ENCODE measurements around the gene TNFRSF1A. TPM values are rescaled to one million over a fixed set of nuclear protein-coding genes. Genes with fewer than 3 reads are reported as not detected.
"Not testable (repeated sequence)": the region's sequence is repeated elsewhere in the genome, so short reads cannot be mapped to it uniquely, and the experiment has no call there.

TNFRSF1A gene
- total RNA-seq, 1 experiment from 2014 or later, result 95.1 TPM

DNA sequence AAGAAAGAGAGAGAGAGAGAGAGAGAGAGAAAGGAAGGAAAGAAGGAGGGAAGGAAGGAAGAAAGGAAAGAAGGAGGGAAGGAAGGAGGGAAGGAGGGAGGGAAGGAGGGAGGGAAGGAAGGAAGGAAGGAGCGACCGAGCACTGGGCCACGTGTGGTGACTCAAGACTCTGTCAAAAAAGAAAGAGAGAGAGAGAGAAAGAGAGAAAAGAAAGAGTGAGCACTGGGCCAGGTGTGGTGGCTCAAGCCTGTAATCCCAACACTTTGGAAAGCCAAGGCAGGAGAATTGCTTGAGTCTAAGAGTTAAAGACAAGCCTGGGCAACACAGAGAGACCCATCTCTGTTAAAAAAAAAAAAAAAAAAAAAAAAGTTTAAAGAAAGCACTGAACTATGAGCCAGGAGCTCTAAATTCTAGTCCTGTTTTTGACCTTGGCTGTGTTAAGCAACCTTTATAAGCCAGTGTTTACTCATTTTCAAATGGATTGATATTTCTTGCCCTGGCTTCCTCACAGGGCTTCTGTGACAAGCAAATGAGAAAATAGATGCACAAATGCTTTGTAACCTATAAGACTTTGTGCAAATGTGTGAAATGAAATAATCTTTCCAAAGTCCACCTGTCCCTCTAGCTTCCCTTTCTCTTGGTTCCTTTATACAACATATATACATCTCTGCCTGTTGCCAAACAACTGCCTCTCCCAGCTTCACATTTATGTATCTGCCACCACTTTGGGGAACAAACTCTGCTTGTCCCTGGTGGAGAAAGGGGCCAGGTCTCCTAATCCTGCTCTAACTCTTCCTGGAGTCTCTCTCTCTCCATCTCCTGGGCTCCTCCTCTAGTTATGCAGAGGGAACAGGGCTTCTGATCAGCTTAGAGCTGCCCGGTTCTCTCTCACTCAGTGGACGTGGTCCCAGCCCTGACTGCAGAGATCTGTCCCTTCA is 47.5 kb downstream of the TNFRSF1A start:
- intact Hi-C loops (cut with micrococcal nuclease), result loop anchor here (5.0 kb wide), 1 partner anchor 43 kb away; no protein-coding TSS in a partner anchor
- H3K4me3 ChIP-seq (ENCODE audit: low read length), result no peak overlapping the region
- H4K20me1 ChIP-seq (ENCODE audit: low read length), result no peaks in the 10 kb centered on the region
- H3K27me3 ChIP-seq (ENCODE audit: low read length), result no peaks in the 10 kb centered on the region
- peak overlapping the region; percentile 45 for H3K4me2 ChIP-seq (ENCODE audit: low read length)
- H2AFZ ChIP-seq (ENCODE audit: low read length), result no peak overlapping the region
- DNase-seq (no peak), ATAC-seq (no peak; the same call in none of the 2 replicates)
- CTCF ChIA-PET, result interaction anchor here (0.6 to 0.7 kb wide), 2 partner anchors 7 to 246 kb away, joined by 3 to 7 read pairs; no protein-coding TSS in a partner anchor
- no peaks in the 10 kb centered on the region for H3K9me3 ChIP-seq (ENCODE audit: low read length)
- peaks cover 47% of the 10 kb centered on the region for H3K4me1 ChIP-seq (ENCODE audit: insufficient read depth, low read length)
- no peaks in the 10 kb centered on the region for H3F3A ChIP-seq (ENCODE audit: low read length, unreplicated experiment)
- H3K9ac ChIP-seq (ENCODE audit: low read length), result peak overlapping the region; percentile 74
- H3K36me3 ChIP-seq (ENCODE audit: low read depth, low read length), result no peaks in the 10 kb centered on the region
- H3K79me2 ChIP-seq (ENCODE audit: low read length), result no peaks in the 10 kb centered on the region
- no peaks in the 10 kb centered on the region for H3K9me2 ChIP-seq (replicated peaks; ENCODE audit: low read length)
- TSS peak; percentile 93 for BruUV-seq (replicated peaks)
- TF ChIP-seq EZH2 (IDR thresholded peaks at IDR 0.05; ENCODE audit: low read length, unreplicated experiment) (no peak), EZH2phosphoT487 (IDR thresholded peaks at IDR 0.05; ENCODE audit: borderline replicate concordance, low read length) (no peak)
- TF ChIP-seq, protein P1, sequence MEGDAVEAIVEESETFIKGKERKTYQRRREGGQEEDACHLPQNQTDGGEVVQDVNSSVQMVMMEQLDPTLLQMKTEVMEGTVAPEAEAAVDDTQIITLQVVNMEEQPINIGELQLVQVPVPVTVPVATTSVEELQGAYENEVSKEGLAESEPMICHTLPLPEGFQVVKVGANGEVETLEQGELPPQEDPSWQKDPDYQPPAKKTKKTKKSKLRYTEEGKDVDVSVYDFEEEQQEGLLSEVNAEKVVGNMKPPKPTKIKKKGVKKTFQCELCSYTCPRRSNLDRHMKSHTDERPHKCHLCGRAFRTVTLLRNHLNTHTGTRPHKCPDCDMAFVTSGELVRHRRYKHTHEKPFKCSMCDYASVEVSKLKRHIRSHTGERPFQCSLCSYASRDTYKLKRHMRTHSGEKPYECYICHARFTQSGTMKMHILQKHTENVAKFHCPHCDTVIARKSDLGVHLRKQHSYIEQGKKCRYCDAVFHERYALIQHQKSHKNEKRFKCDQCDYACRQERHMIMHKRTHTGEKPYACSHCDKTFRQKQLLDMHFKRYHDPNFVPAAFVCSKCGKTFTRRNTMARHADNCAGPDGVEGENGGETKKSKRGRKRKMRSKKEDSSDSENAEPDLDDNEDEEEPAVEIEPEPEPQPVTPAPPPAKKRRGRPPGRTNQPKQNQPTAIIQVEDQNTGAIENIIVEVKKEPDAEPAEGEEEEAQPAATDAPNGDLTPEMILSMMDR (conservative IDR thresholded peaks at IDR 0.05; ENCODE audit: low read depth, low read length), result no peak
- POLR2A ChIA-PET (ENCODE audit: unreplicated experiment), result interaction anchor here (0.6 to 1.0 kb wide), 5 partner anchors 8 to 346 kb away, joined by 3 to 13 read pairs (median 3); no protein-coding TSS in a partner anchor
- H3K27ac ChIP-seq (ENCODE audit: low read length), result peak overlapping the region; percentile 90

DNA sequence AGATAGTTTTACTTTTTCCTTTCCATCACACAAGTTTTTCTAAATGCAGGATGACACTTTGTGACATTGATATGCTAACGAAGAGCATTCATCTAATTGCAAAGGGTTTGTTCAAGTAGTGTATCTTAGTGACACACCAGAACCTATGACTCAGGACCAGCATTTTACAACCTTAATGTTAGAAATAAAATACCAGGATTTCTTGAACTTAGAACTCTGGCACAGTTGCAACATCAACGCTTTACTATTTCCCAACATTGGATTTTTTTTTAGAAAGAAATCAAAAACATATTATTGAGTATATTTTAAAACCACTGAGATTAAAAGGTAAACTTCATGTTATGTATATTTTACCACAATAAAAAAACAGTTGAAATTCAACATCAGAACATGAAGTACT is 49.3 kb downstream of the TNFRSF1A start:
- H3F3A ChIP-seq (ENCODE audit: low read length, unreplicated experiment), result no peaks in the 10 kb centered on the region
- DNase-seq (peak; percentile 58), ATAC-seq (peak; percentile 26)
- H3K27me3 ChIP-seq (ENCODE audit: low read length), result no peaks in the 10 kb centered on the region
- TF ChIP-seq EZH2phosphoT487 (IDR thresholded peaks at IDR 0.05; ENCODE audit: borderline replicate concordance, low read length), result no peak
- TF ChIP-seq, protein P1 (conservative IDR thresholded peaks at IDR 0.05; ENCODE audit: low read depth, low read length), result no peak
- no peak for TF ChIP-seq EZH2 (IDR thresholded peaks at IDR 0.05; ENCODE audit: low read length, unreplicated experiment)
- no peaks in the 10 kb centered on the region for H4K20me1 ChIP-seq (ENCODE audit: low read length)
- H3K4me3 ChIP-seq (ENCODE audit: low read length), result no peak overlapping the region
- intact Hi-C loops (cut with micrococcal nuclease), result no loop called here
- no TSS peak for BruUV-seq (replicated peaks)
- H3K9ac ChIP-seq (ENCODE audit: low read length), result no peak overlapping the region; the same call in 1 of the 2 replicates
- peak overlapping the region; percentile 69 for H3K27ac ChIP-seq (ENCODE audit: low read length)
- H2AFZ ChIP-seq (ENCODE audit: low read length), result no peak overlapping the region
- ChIA-PET POLR2A (ENCODE audit: unreplicated experiment) (interaction anchor here (0.6 kb wide), 1 partner anchor 7 kb away, joined by 3 read pairs; no protein-coding TSS in a partner anchor), CTCF (interaction anchor here (1.0 kb wide), 1 partner anchor 30 kb away, joined by 3 read pairs; no protein-coding TSS in a partner anchor)
- H3K4me1 ChIP-seq (ENCODE audit: insufficient read depth, low read length), result peaks cover 49% of the 10 kb centered on the region
- H3K4me2 ChIP-seq (ENCODE audit: low read length), result no peak overlapping the region
- no peaks in the 10 kb centered on the region for H3K9me3 ChIP-seq (ENCODE audit: low read length)
- no peaks in the 10 kb centered on the region for H3K9me2 ChIP-seq (replicated peaks; ENCODE audit: low read length)
- H3K36me3 ChIP-seq (ENCODE audit: low read depth, low read length), result no peaks in the 10 kb centered on the region
- H3K79me2 ChIP-seq (ENCODE audit: low read length), result no peaks in the 10 kb centered on the region

DNA sequence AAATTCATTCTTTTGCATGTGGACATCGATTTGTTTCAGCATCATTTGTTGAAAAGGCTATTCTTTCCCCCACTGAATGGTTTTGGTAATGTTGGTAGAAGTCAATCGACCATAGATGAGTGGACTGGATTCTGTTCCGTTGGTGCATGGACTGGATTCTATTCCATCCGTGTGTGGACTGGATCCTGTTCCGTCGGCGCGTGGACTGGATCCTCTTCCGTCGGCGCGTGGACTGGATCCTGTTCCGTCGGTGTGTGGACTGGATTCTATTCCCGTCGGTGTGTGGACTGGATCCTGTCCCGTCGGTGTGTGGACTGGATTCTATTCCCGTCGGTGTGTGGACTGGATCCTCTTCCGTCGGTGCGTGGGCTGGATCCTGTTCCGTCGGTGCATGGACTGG is 52.0 kb downstream of the TNFRSF1A start:
- H3K36me3 ChIP-seq (ENCODE audit: low read depth, low read length); H3K79me2 ChIP-seq (ENCODE audit: low read length); H3K4me3 ChIP-seq (ENCODE audit: low read length); CTCF ChIA-PET; H3K9me2 ChIP-seq (replicated peaks; ENCODE audit: low read length); H3K9ac ChIP-seq (ENCODE audit: low read length); H3K27me3 ChIP-seq (ENCODE audit: low read length); H2AFZ ChIP-seq (ENCODE audit: low read length); H4K20me1 ChIP-seq (ENCODE audit: low read length); H3K9me3 ChIP-seq (ENCODE audit: low read length); H3K4me2 ChIP-seq (ENCODE audit: low read length); H3K27ac ChIP-seq (ENCODE audit: low read length); H3F3A ChIP-seq (ENCODE audit: low read length, unreplicated experiment); DNase-seq; POLR2A ChIA-PET (ENCODE audit: unreplicated experiment); ATAC-seq; BruUV-seq (replicated peaks): not testable (repeated sequence)
- intact Hi-C loops (cut with micrococcal nuclease), result loop anchor here (5.0 kb wide), 2 partner anchors 32 to 303 kb away; no protein-coding TSS in a partner anchor
- peaks cover 50% of the 10 kb centered on the region for H3K4me1 ChIP-seq (ENCODE audit: insufficient read depth, low read length)

DNA sequence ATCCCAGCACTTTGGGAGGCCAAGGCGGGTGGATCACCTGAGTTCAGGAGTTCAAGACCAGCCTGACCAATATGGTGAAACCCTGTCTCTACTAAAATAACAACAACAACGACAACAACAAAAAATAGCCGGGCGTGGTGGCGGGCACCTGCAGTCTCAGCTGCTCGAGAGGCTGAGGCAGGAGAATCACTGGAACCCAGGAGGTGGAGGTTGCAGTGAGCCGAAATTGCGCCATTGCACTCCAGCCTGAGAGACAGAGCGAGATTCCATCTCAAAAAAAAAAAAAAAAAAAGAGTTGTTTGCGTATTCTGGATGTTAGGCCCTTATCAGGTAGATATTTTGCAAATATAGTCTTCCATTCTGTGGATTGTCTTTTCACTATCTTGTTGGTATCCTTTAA is 52.8 kb downstream of the TNFRSF1A start:
- BruUV-seq (replicated peaks); H3F3A ChIP-seq (ENCODE audit: low read length, unreplicated experiment): not testable (repeated sequence)
- intact Hi-C loops (cut with micrococcal nuclease), result loop anchor here (5.0 kb wide), 2 partner anchors 33 to 302 kb away; no protein-coding TSS in a partner anchor

More for the DNA sequence above, 52.8 kb downstream of the TNFRSF1A start:
- H3K4me2 ChIP-seq (ENCODE audit: low read length); H3K27ac ChIP-seq (ENCODE audit: low read length); H3K79me2 ChIP-seq (ENCODE audit: low read length); H4K20me1 ChIP-seq (ENCODE audit: low read length); H3K27me3 ChIP-seq (ENCODE audit: low read length); POLR2A ChIA-PET (ENCODE audit: unreplicated experiment); H2AFZ ChIP-seq (ENCODE audit: low read length); DNase-seq; H3K36me3 ChIP-seq (ENCODE audit: low read depth, low read length); H3K4me3 ChIP-seq (ENCODE audit: low read length); ATAC-seq; H3K9me3 ChIP-seq (ENCODE audit: low read length); H3K9ac ChIP-seq (ENCODE audit: low read length); H3K9me2 ChIP-seq (replicated peaks; ENCODE audit: low read length); CTCF ChIA-PET: not testable (repeated sequence)
- H3K4me1 ChIP-seq (ENCODE audit: insufficient read depth, low read length), result peaks cover 47% of the 10 kb centered on the region
